ENCODE results near the gene NTM. TPM values are rescaled to one million over a fixed set of nuclear protein-coding genes. Genes with fewer than 3 reads are reported as not detected.

The NTM gene
- polyA plus RNA-seq, 1 donor (not counting 4 experiments of a cell fraction or from before 2014, with no cell fraction given), result 47.9 TPM

GRCh38 chr11:131522851-131523250 is 152.4 kb downstream of the NTM start:
- Histone ChIP-seq H3K27me3 (ENCODE audit: control insufficient read depth, extremely low read depth, insufficient read depth, low read length) (no peaks in the 10 kb centered on the region), H3K79me2 (ENCODE audit: control insufficient read depth, insufficient read depth, low read length) (no peaks in the 10 kb centered on the region), H4K20me1 (ENCODE audit: control insufficient read depth, extremely low read depth, insufficient read depth, low read length) (no peaks in the 10 kb centered on the region), H2AFZ (ENCODE audit: control insufficient read depth, low read length) (no peak overlapping the region), H3K9ac (ENCODE audit: control insufficient read depth, extremely low read depth, insufficient read depth, low read length) (no peak overlapping the region), H3K36me3 (ENCODE audit: control insufficient read depth in 2 of 2, extremely low read depth in 1 of 2, insufficient read depth in 2 of 2, low read length in 2 of 2) (no peaks in the 10 kb centered on the region), H3K27ac (ENCODE audit: control insufficient read depth, insufficient read depth, low read length) (no peak overlapping the region), H3K9me1 (ENCODE audit: control insufficient read depth, extremely low read depth, insufficient read depth, low read length) (no peaks in the 10 kb centered on the region), H3K9me3 (ENCODE audit: control insufficient read depth, low read depth, low read length) (no peaks in the 10 kb centered on the region), H3K4me1 (ENCODE audit: control insufficient read depth, extremely low read depth, insufficient read depth, low read length) (no peaks in the 10 kb centered on the region), H3K4me2 (ENCODE audit: control insufficient read depth, extremely low read depth, insufficient read depth, low read depth, low read length) (no peak overlapping the region), H3K4me3 (ENCODE audit: control insufficient read depth in 2 of 3, extremely low read depth in 1 of 3, insufficient read depth in 2 of 3, low read depth in 1 of 3, low read length in 3 of 3) (no peak overlapping the region)
- DNase-seq (ENCODE audit: low read depth, low spot score), result no peak
- no peak for FAIRE-seq
- TF ChIP-seq, protein P1, sequence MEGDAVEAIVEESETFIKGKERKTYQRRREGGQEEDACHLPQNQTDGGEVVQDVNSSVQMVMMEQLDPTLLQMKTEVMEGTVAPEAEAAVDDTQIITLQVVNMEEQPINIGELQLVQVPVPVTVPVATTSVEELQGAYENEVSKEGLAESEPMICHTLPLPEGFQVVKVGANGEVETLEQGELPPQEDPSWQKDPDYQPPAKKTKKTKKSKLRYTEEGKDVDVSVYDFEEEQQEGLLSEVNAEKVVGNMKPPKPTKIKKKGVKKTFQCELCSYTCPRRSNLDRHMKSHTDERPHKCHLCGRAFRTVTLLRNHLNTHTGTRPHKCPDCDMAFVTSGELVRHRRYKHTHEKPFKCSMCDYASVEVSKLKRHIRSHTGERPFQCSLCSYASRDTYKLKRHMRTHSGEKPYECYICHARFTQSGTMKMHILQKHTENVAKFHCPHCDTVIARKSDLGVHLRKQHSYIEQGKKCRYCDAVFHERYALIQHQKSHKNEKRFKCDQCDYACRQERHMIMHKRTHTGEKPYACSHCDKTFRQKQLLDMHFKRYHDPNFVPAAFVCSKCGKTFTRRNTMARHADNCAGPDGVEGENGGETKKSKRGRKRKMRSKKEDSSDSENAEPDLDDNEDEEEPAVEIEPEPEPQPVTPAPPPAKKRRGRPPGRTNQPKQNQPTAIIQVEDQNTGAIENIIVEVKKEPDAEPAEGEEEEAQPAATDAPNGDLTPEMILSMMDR (optimal IDR thresholded peaks at IDR 0.05 in 1 of 3, IDR thresholded peaks at IDR 0.05 in 1 of 3, conservative IDR thresholded peaks at IDR 0.05 in 1 of 3; ENCODE audit: extremely low read depth in 1 of 3, insufficient read depth in 2 of 3, low read length in 3 of 3), result no peak
- dilution Hi-C loops (cut with MboI; ENCODE audit: extremely low pct_ligation_motif_present, low sequenced_read_pairs), result no loop called here

DNA sequence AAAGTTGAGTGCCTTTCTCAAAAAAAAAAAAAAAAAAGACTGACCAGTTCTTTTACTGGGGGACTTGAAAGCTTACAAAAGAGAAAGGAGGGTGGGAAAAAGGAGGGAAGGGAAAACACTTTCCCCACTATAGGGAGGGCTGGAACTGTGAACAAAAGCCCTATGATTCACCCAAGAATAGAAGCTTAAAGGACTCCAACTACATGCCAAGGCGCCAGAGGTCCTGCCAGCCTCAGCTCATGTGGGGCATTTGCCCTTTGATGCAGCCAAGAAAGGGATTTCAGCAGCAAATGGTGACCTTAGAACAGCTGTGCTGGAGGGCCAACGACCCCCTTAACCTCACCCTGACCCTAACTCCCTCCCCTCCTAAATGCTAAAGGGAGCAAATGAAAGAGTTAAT is 160.0 kb downstream of the NTM start:
- Histone ChIP-seq H3K4me1 (ENCODE audit: control insufficient read depth, extremely low read depth, insufficient read depth, low read length) (no peaks in the 10 kb centered on the region), H3K9ac (ENCODE audit: control insufficient read depth, extremely low read depth, insufficient read depth, low read length) (no peak overlapping the region), H3K4me2 (ENCODE audit: control insufficient read depth, extremely low read depth, insufficient read depth, low read depth, low read length) (no peak overlapping the region), H4K20me1 (ENCODE audit: control insufficient read depth, extremely low read depth, insufficient read depth, low read length) (no peaks in the 10 kb centered on the region), H3K27ac (ENCODE audit: control insufficient read depth, insufficient read depth, low read length) (no peak overlapping the region), H3K4me3 (ENCODE audit: control insufficient read depth in 2 of 3, extremely low read depth in 1 of 3, insufficient read depth in 2 of 3, low read depth in 1 of 3, low read length in 3 of 3) (no peak overlapping the region), H2AFZ (ENCODE audit: control insufficient read depth, low read length) (no peak overlapping the region), H3K9me3 (ENCODE audit: control insufficient read depth, low read depth, low read length) (no peaks in the 10 kb centered on the region), H3K9me1 (ENCODE audit: control insufficient read depth, extremely low read depth, insufficient read depth, low read length) (no peaks in the 10 kb centered on the region), H3K36me3 (ENCODE audit: control insufficient read depth in 2 of 2, extremely low read depth in 1 of 2, insufficient read depth in 2 of 2, low read length in 2 of 2) (no peaks in the 10 kb centered on the region), H3K27me3 (ENCODE audit: control insufficient read depth, extremely low read depth, insufficient read depth, low read length) (no peaks in the 10 kb centered on the region), H3K79me2 (ENCODE audit: control insufficient read depth, insufficient read depth, low read length) (no peaks in the 10 kb centered on the region)
- TF ChIP-seq, protein P1 (optimal IDR thresholded peaks at IDR 0.05 in 1 of 3, IDR thresholded peaks at IDR 0.05 in 1 of 3, conservative IDR thresholded peaks at IDR 0.05 in 1 of 3; ENCODE audit: extremely low read depth in 1 of 3, insufficient read depth in 2 of 3, low read length in 3 of 3), result no peak
- TF ChIP-seq EZH2 (IDR thresholded peaks at IDR 0.05; ENCODE audit: low read length), result no peak
- dilution Hi-C loops (cut with MboI; ENCODE audit: extremely low pct_ligation_motif_present, low sequenced_read_pairs), result no loop called here
- no peak for FAIRE-seq
- DNase-seq (ENCODE audit: low read depth, low spot score), result no peak
